Esophagus (tissue), 2 donors: ENCODE results near the gene AIM2. TPM values are rescaled to one million over a fixed set of nuclear protein-coding genes. Genes with fewer than 3 reads are reported as not detected.

Source experiments
- H3K27ac ChIP-seq, 2 donors: one replicate each; pipeline ENCODE4 v1.5.1; 2013; ENCODE audit warnings: low read depth in 2 of 2, mild to moderate bottlenecking in 2 of 2, inconsistent platforms in 1 of 2, low read length in 1 of 2, moderate library complexity in 1 of 2
- H3K27me3 ChIP-seq, 2 donors: one replicate each; pipeline ENCODE4 v1.6.1; 2013; ENCODE audit warnings: low read length in 2 of 2, control low read depth in 1 of 2, mild to moderate bottlenecking in 1 of 2; ENCODE audit not compliant: insufficient read depth in 2 of 2, control insufficient read depth in 1 of 2
- H3K36me3 ChIP-seq, 2 donors: one replicate each; pipeline ENCODE4 v1.6.1; 2013; ENCODE audit warnings: low read length in 1 of 2; ENCODE audit not compliant: control insufficient read depth in 2 of 2, insufficient read depth in 2 of 2
- H3K4me1 ChIP-seq, 2 donors: one replicate each; pipeline ENCODE4 v1.6.1; 2013; ENCODE audit warnings: low read length in 1 of 2; ENCODE audit not compliant: control insufficient read depth in 2 of 2, insufficient read depth in 2 of 2
- H3K4me3 ChIP-seq, 2 donors: one replicate each; pipeline ENCODE4 v1.5.1; 2013; ENCODE audit warnings: low read length in 2 of 2, mild to moderate bottlenecking in 2 of 2, low read depth in 1 of 2, moderate library complexity in 1 of 2
- H3K9me3 ChIP-seq, 2 donors: one replicate each; pipeline ENCODE4 v1.6.1; 2013; ENCODE audit warnings: mild to moderate bottlenecking in 2 of 2, low read depth in 1 of 2, low read length in 1 of 2, moderate library complexity in 1 of 2; ENCODE audit not compliant: control insufficient read depth in 2 of 2, insufficient read depth in 1 of 2
- WGBS, 2 donors: extraction: QIAGEN DNeasy Blood & Tissue Kit; methylation state at CpG; one replicate each; pipeline ENCODE4 v1.1.7; 2013; 5-methylcytosine and 5-hydroxymethylcytosine counted together
- polyA plus RNA-seq, 2 donors: library from polyadenylated mRNA; stranded (reverse); fragments of 200-250 nt; gene quantifications; one replicate each; pipeline ENCODE4 v1.2.3, GENCODE V29; 2013
- donor health status: healthy with polysubstance abuse.
- donor health status: Bipolar disorder and iron deficiency.

Gene AIM2
- polyA plus RNA-seq, 2 donors: 0.38 to 1.0 TPM

DNA sequence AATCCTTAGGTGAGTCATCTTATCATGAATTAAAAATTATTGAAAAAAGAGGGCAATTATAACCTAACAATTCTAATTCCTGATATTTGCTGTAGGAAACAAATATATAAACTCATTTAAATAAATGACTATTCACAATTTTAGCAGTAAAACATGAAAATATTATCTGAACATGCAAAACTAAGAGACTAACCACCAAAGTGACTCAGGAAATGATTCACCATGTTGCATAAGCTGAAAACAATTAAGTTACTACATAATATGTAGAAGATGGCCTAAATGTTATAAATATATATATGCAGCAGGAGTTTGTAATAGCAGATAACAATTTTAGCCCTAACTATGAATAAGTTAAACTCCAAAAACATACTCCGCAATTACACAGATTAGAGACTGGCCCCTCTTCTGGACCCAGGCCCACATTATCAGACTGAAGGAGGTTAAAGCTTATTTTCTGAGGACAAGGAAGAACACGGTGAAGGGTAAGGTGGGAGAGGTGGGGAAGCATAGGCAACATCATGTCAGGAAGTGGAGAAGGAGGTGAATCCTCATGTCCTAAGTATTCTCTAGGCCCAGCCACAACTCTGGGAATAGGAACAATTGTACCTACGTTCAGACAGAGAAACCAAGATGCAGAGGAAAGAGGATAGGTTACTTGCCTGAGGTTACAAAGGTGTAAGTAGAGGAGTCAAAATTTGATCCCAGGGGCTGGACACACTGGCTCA, 15.6 kb upstream of the AIM2 start:
- peaks cover 0 to 8% of the 10 kb centered on the region in 2 donors for H3K4me1 ChIP-seq
- WGBS, 2 donors: 56 to 76% methylated on average over 3 of the region's 3 CpGs
- H3K4me3 ChIP-seq: no peak overlapping the region
- H3K9me3 ChIP-seq: no peaks in the 10 kb centered on the region
- H3K27me3 ChIP-seq: no peaks in the 10 kb centered on the region
- peak overlapping the region; percentile 40 to 41 for H3K27ac ChIP-seq
- H3K36me3 ChIP-seq: no peaks in the 10 kb centered on the region

DNA sequence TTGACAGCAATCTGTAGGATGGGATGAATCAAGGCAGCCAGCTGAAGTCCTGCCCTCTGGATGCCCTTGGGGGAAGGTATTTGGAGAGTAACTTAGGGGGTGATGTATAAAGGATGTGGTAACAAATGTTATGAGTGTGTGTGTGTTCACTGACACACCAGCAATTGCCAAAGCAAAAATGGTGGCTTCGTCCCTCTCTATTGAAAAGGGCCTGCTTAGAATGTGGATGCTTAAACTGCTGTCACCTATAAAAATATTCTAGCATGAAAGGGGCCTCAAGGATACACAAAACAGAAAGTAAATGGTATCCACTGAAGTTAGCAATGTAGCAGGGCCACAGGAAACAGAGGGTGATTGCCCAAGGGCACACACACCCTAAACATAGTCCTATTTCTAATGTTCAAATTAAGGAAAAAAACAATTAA, 15.1 kb upstream of the AIM2 start:
- Histone ChIP-seq H3K9me3 (no peaks in the 10 kb centered on the region), H3K4me3 (no peak overlapping the region), H3K27ac (peak overlapping the region; percentile 82 to 83), H3K4me1 (peaks cover 0 to 8% of the 10 kb centered on the region in 2 donors), H3K27me3 (no peaks in the 10 kb centered on the region), H3K36me3 (no peaks in the 10 kb centered on the region)
- WGBS, 2 donors: 59 to 75% methylated on average over 1 of the region's 1 CpG

DNA sequence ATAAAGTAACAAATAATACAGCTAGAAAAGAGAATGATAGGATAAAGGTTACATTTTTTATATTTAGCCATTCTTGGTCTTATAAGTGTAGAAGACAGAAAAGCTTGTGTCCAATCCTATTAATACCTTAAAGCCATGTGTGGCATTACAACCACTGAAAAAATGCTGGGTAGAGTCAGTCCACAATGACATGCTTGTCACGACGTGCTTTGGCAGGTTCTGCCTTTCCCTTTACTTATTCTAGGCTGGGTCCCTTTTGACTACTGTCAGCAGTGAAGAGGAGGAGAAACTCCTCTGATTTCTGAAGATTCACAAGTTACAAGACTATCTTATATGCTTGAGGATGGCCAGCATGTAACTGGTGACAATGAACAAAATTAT, 14.6 kb upstream of the AIM2 start:
- Histone ChIP-seq H3K4me3 (no peak overlapping the region), H3K27me3 (no peaks in the 10 kb centered on the region), H3K4me1 (peaks cover 0 to 8% of the 10 kb centered on the region in 2 donors), H3K36me3 (no peaks in the 10 kb centered on the region), H3K27ac (peak overlapping the region; percentile 82 to 83), H3K9me3 (no peaks in the 10 kb centered on the region)
- 37 to 67% methylated on average over 2 of the region's 2 CpGs for WGBS, 2 donors

DNA sequence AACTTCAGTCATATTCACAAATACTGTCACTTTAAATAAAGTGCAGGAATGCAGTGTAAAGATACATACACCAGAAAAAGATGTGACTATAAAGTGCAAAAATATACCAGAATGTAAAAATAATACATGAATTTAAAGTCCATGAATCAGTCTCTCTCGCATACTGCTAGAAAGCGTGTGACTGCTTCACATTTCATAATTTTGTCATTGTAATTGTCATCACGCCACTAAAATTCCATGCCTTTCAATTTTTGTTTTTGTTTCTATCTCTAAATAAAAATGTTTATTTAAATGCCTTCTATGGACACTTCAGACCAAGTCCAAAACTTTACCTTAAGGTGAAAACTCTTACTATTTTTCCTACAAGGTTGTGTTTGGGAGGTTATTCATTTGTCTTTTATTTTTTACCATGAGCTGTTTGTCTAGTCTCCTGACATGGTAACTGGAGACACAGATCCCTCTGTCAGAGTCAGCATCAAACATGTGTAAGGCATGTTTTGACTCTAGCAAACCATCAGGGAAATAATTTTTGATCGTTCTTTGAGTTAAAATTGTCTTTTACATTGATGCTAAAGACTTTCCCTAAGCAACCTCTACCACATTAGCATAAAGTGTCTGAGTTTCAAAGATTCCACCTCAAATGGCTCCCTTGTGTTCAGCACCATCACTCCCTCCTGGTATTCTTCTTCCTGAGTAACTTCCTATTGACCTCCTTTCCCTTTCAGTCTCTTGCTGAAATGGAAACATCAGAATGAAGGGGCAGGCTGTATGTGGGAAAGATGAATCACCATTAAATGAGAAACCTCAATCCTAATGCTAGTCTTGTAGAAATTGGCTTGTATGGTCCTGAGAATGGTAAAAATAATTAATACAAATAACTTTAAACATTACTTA, 14.0 kb upstream of the AIM2 start:
- whole genome bisulfite sequencing, 2 donors: 85 to 92% methylated on average over 4 of the region's 4 CpGs
- Histone ChIP-seq H3K36me3 (no peaks in the 10 kb centered on the region), H3K9me3 (no peaks in the 10 kb centered on the region), H3K4me1 (peaks cover 0 to 8% of the 10 kb centered on the region in 2 donors), H3K4me3 (no peak overlapping the region), H3K27me3 (no peaks in the 10 kb centered on the region), H3K27ac (peak overlapping the region in 1 of 2 donors; percentile 6)

DNA sequence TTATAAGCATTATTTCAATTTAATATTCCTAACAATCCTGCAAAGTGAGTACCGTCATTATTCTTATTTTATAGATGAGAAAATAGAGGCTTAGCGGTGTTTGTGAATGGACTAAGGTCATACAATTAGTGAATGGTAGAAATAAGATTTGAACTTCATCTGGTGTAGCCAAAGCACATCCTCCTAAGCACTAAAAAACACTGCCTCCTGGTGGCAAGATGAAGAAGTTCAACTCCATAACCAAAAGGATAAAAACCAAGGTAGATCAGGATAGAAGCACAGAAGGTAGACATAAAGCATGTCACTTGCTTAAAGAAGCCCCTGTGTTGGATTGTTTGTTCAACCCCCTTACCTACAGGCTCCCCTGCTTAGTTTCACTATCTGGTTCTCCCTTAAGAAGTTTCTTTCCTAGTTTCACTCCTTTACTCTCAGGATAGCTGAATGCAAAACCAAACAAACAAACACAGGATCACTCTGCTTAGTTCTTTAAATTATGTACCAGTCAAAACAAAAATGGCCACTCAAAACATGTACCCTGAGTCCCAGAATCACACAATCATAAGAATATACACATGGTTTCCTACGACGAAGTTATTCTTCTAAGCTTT, 12.7 kb upstream of the AIM2 start:
- Histone ChIP-seq H3K9me3 (no peaks in the 10 kb centered on the region), H3K27ac (no peak overlapping the region), H3K27me3 (no peaks in the 10 kb centered on the region), H3K4me3 (no peak overlapping the region), H3K4me1 (peaks cover 0 to 8% of the 10 kb centered on the region in 2 donors), H3K36me3 (no peaks in the 10 kb centered on the region)
- 86 to 94% methylated on average over 4 of the region's 4 CpGs for WGBS, 2 donors

DNA sequence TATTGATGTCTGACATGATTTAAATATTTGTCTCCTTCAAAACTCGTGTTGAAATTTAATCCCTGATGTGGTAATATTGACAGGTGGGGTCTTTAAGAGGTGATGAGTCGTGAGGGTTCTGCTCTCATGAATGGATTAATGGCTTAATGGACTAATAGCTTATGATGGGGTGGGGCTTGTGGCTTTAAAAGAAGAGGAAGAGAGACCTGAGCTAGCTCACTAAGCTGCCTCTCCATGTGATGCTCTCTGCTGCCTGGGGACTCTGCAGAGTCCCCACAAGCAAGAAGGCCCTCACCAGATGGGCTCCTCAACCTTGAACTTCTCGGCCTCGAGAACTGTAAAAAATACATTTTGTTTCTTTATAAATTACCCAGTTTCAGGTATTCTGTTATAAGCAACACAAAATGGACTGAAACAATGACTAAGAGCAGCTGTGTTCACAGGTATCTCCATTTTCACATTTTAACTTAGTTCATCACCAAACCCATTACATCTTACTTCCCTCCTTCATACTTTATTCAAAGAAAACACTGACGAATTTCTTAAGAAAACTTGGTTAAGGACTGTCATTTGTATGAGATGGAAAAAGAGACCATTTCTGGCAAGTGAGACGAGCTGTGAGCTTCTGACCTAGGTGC, 12.1 kb upstream of the AIM2 start:
- no peaks in the 10 kb centered on the region for H3K9me3 ChIP-seq
- H3K27ac ChIP-seq: no peak overlapping the region
- no peaks in the 10 kb centered on the region for H3K36me3 ChIP-seq
- H3K4me1 ChIP-seq: peaks cover 0 to 8% of the 10 kb centered on the region in 2 donors
- 67 to 68% methylated on average over 6 of the region's 6 CpGs for WGBS, 2 donors
- no peak overlapping the region for H3K4me3 ChIP-seq
- H3K27me3 ChIP-seq: no peaks in the 10 kb centered on the region

DNA sequence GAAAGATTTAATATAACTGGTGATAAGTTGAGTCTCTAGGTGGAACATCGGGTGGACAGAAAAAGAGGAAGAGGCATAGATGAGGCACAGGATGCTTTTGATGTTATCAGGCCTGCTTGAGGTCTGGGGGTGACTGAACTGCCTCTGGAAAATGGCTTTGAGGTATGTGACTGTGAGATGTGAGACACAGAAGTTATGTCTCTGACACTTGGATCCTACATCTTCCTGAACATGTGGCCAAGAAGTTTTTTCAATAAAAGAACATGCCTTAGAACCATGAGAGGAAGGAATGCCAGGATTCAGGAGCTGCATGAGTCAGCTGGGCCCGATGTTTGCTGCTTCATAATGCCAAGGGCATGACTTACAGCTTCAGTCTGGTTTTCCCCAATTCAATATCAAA, 11.5 kb upstream of the AIM2 start:
- H3K4me1 ChIP-seq: peaks cover 0 to 8% of the 10 kb centered on the region in 2 donors
- H3K4me3 ChIP-seq: no peak overlapping the region
- 29 to 41% methylated on average over 2 of the region's 2 CpGs for whole genome bisulfite sequencing, 2 donors
- no peaks in the 10 kb centered on the region for H3K27me3 ChIP-seq
- H3K36me3 ChIP-seq: no peaks in the 10 kb centered on the region
- H3K27ac ChIP-seq: no peak overlapping the region
- no peaks in the 10 kb centered on the region for H3K9me3 ChIP-seq

DNA sequence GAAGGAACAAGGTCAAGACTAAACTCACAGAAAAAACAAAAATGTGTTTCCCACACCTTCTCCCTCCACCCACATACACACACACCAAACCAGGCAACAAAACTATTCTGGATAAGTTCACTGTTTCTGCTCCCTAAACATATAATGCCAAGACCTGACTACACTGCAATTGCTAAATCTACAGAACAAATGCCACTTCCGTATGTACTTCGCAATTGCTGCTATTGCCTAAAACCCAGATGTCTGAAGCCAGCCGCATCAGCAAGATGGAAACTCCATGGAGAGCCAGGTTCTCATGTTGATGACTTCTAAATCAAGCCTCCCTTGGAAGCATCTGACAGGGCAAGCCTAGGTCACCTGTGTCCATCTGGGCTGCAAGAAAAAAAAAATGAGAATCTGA, 8.3 kb upstream of the AIM2 start:
- H3K36me3 ChIP-seq: no peaks in the 10 kb centered on the region
- no peak overlapping the region for H3K27ac ChIP-seq
- no peaks in the 10 kb centered on the region for H3K9me3 ChIP-seq
- H3K4me3 ChIP-seq: no peak overlapping the region
- no peaks in the 10 kb centered on the region for H3K27me3 ChIP-seq
- H3K4me1 ChIP-seq: no peaks in the 10 kb centered on the region
- WGBS, 2 donors: 93 to 94% methylated on average over 3 of the region's 3 CpGs

DNA sequence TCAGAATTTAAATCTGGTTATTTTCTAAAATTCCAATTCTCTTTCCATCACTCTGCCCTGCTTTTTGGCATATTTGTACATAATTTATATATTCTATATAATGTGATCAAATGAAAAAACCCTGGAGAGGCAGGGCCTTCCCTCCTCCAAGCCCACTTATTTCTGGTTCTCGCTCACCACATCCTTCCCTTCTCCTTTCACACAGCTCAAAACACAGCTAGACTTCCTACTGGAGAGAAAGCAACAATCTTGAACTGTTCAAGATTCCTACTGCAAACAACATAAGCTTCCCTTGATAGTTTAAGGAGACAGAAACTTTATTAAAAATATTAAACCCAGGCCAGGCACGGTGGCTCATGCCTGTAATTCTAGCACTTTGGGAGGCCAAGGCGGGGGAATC, 7.6 kb upstream of the AIM2 start:
- Histone ChIP-seq H3K4me3 (no peak overlapping the region), H3K27ac (no peak overlapping the region), H3K4me1 (no peaks in the 10 kb centered on the region), H3K27me3 (no peaks in the 10 kb centered on the region), H3K36me3 (no peaks in the 10 kb centered on the region), H3K9me3 (no peaks in the 10 kb centered on the region)
- 87 to 90% methylated on average over 3 of the region's 3 CpGs for WGBS, 2 donors
